LHCN-M2 (cell line): ENCODE data around the gene CCDC182. TPM values are rescaled to one million over a fixed set of nuclear protein-coding genes. Genes with fewer than 3 reads are reported as not detected.

Source experiments
- DNase-seq: peaks from one replicate; pipeline ENCODE4 v3.0.0-alpha.2; 2012; ENCODE audit warnings: low read depth
- polyA plus RNA-seq: library from polyadenylated mRNA; unstranded; fragments of >200 nt; gene quantifications from one replicate; pipeline ENCODE4 v1.2.1, GENCODE V29; 2012; ENCODE audit warnings: missing spikeins
- total RNA-seq: library from RNA; depleted of rRNA; stranded (reverse); fragments of >200 nt; gene quantifications from 2 replicates; pipeline ENCODE4 v1.2.3, GENCODE V29; 2014; rRNA removed

The CCDC182 gene
- total RNA-seq, result not detected in 2 replicates
- polyA plus RNA-seq, result not detected

DNA sequence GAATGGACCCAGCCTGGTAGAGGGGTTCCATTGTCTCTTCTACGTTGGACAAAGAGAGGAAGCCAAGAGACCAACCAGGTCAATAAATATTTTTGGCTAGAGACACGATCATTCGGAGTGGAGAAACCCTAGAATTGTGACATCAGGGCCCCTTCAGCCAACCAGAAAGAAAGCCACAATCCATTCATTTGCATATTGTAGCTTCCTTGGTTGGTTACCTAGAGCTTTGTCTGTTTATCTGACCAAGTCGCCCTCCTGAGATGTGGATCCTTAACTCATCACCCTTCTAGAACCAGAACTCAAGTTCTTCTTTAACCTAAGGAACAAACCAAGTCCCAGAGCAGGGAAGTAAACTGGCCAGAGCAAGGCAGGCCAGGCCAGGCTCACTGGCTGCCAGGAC, at the start of gene CCDC182:
Gene CCDC182 (minus strand): TSS at position 58 of the 400 bp plus-strand sequence. CDS start 27 bp downstream, at position 31.
- DNase-seq, result no peak

GRCh38 chr17:57794841-57795240, 49.7 kb upstream of the CCDC182 start:
- DNase-seq, result no peak

DNA sequence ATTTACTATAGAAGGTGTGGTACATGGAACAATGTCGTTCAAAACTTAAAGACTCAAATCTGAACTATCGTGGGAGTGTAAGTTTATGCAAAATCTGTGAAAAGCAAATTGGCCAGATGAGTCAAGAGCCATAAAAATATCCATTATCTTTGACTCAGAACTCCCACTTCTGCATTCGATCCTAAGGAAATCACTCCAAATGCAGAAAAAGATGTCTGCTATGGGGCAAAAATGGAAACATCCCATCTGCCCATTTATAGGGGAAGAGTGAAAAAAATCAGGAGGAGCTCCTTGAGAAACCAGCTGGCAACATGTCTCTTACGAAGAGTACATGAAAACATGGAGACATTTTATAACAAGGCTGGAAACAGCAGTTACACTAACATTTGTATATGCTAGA, 43.6 kb upstream of the CCDC182 start:
- no peak for DNase-seq

DNA sequence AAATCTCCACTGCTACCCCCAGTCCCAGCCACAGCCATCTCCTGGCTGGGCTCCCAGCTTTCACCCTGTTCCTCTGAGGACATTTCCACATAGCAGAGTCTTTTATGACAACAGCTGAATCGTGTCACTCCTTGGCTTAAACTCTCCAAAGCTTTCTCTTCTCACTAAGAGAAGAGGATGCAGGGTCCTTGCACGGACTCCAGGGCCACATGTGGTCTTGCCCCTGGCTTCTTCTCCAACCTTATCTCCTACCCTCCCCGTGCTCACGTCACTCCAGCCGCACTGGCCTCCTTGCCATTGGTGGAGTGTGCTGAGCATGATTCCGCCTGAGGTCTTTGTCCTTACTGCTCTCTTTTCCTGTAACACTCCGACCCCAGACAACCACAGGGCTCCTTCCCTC, 39.9 kb upstream of the CCDC182 start:
- DNase-seq, result no peak

- no peak for DNase-seq
Observed at GRCh38 chr17:57784226-57784895, 39.3 kb upstream of the CCDC182 start.

DNA sequence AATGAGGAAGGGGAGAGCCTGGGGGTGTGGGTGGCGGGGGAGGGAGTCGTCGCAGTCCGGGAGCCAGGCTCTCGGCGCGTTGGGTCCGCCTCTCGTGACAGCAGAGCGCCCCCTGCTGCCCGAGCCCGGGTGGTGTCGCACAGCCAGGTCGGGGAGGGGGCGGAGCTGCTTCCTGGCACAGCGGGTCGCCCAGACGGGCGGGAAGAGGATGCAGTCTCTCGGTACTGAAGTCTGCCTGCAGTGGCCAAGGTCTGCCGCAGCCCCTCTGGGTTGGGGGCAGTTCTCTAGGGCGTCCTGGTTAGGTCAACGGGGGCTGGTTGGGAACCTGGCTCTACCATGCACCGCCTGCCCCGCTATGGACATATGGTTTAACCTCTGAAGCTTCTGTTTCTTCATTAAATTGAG, 38.2 kb upstream of the CCDC182 start:
- DNase-seq, result peak; percentile 40

GRCh38 chr17:57782647-57783337, 37.7 kb upstream of the CCDC182 start:
- peak; percentile 38 for DNase-seq

- DNase-seq, result no peak
Observed at GRCh38 chr17:57782062-57782490, 37.0 kb upstream of the CCDC182 start.

DNA sequence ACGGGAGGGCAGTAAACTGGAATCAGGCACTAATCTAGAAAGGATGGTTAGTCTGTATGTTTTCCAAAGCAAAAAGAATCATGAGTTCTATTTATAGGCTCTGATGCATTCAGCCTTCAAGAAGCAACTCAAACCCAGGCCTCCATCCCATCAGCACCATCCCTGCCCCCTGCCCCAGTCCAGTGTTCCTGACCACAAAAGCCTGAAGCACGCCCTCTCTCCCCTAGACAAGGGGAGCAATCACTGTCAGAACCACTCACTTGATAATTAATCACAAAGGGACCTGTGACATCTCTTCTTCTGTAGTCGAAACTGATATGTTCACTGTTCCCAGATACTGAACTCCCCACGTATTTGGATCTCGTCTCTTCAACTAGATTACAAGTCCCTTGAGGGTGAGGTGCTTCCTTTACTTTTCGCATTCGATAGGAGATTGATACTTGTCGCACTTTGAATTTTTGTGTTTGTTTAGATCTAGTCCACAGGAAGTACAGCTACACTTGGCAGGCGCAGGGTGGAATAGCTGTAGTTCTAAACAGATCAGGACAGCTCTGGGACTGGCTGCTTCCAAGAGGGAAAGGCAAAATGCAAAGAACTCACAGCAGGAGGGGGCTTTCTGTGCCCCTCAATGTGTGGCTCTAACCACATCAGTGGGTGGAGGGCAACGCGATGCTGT, 36.4 kb upstream of the CCDC182 start:
- no peak for DNase-seq

DNA sequence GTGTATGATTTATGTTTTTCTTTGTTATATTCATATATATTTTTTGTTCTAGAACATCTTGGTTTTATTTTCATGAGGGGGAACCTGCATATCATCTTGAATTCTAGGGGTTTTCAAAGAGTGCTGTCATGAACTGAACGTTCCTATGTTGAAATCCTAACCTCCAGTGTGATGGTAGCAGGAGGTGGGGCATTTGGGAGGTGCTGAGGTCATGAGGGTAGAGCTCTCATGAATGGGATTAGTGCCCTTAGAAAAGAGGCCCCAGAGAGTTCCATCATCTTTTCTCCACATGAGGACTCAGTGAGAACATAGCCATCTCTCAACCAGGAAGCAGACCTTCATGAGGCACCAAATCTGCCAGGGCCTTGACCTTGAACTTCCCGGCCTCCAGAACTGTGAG, 34.6 kb upstream of the CCDC182 start:
- no peak for DNase-seq

DNA sequence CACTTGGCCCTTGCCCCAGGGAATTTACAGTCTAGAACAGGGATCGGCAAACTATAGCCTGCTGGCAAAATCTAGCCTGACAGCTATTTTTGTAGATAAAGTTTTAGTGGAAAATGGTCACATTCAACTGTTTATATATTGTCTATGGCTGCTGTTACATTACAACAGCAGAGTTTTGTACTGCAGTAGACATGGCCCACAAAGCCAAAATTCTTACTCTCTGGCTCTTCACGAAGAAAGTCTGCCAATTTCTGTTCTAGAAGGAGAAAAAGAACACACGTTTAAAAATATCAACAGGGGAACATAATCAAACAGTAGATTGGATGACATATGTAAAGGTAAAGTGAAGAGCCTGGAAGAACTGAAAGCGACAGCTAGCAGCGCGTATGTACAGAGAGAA, 33.2 kb upstream of the CCDC182 start:
- DNase-seq, result no peak

GRCh38 chr17:57776366-57776765, 31.3 kb upstream of the CCDC182 start:
- DNase-seq, result no peak

- no peak for DNase-seq
Observed at GRCh38 chr17:57774872-57775271, 29.8 kb upstream of the CCDC182 start.

- no peak for DNase-seq
Observed at GRCh38 chr17:57773557-57773956, 28.5 kb upstream of the CCDC182 start.

DNA sequence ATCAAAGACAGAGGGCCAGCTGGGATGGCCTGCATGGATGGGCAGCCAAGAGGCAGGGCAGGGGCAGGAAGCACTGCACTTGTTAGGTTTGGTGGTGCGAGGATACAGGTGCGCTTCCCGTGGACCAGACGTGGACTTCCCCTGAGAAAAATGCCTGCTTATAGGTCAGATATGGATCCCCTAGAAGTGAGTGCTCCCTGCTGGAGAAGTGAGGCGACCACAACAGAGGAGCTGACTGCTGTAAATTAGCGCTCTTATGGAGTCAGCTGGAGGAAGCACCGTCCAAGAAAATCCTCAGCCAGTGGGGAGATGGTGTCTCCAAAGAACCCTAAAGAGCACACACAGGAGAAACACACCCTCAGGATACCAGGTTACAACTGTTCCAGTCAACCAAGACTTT, 27.7 kb upstream of the CCDC182 start:
- DNase-seq, result no peak

GRCh38 chr17:57767561-57767960, 22.5 kb upstream of the CCDC182 start:
- no peak for DNase-seq

DNA sequence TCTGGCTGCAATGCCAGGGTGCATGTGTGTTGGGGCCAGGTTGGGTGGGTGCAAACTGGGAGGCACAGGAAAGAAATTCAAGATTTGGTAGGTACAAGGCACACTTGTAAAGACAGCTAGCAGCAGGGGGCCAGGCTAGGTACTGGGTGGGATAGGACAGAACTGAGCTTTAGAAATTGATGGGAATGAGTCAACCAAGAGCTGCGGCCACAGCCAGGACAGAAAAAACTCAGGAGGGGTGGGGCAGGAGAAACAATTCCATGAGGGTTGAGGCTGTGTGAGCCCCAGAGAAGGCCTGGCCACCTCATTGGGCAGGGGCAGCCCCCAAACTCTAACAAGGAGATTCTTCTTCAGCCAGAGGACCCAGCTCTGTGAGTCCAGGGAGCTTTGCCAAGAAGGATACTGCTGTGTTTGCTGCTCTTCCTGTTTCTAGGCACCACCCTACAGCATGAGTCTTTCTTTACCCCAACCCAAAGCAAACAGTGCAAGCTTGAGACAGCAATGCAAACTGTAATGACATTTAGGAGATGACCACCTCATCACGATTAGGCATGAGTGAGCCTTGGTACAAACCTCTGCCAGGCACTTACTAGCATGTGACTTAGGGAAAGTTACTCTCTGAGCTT, 21.3 kb upstream of the CCDC182 start:
- no peak for DNase-seq

GRCh38 chr17:57762452-57763395, 17.6 kb upstream of the CCDC182 start:
- DNase-seq, result no peak

- DNase-seq, result no peak
Observed at GRCh38 chr17:57761887-57762286, 16.8 kb upstream of the CCDC182 start.

- DNase-seq, result no peak
Observed at GRCh38 chr17:57760046-57760445, 14.9 kb upstream of the CCDC182 start.

GRCh38 chr17:57758654-57759053, 13.6 kb upstream of the CCDC182 start:
- no peak for DNase-seq
